Measurements from ENCODE around the gene RNPEP. TPM values are rescaled to one million over a fixed set of nuclear protein-coding genes. Genes with fewer than 3 reads are reported as not detected.
A peak's percentile ranks its signal among the peaks of the same experiment; 100 is the strongest.

Gene RNPEP
- total and polyA plus RNA-seq, 4 experiments from 2014 or later: 25.9 to 41.4 (median 29.7) TPM

DNA sequence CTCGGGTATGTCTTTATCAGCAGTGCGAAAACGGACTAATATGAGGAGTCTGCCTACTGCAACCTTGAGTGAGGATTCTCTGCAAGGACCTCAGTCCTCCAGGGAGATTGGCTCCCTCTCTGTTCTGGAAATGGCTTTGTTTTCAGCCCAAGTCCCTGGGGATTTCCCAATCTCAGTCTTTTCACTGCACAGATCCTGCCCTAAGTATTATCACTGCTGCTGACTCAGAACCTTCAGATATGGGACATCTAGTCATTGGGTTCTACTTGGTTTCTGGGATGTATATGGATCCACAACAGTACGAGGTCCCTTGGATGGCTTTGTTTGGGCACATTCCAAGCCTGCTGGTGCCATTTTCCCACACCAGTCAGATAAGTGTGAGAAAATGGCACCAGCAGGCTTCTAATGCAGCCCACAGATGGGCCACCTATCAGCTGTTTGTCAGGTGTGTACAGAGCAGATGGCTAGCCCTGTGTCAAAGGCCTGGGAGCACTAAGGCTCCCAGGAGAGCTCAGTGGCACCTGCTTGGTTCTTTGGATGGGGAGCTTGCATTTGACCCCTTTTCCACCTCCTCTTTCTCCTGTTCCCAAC lies 55.4 kb downstream of the RNPEP start:
- intact Hi-C loops (cut with micrococcal nuclease): no loop called here
- H3K36me3 Mint-ChIP-seq: no peaks in the 10 kb centered on the region

DNA sequence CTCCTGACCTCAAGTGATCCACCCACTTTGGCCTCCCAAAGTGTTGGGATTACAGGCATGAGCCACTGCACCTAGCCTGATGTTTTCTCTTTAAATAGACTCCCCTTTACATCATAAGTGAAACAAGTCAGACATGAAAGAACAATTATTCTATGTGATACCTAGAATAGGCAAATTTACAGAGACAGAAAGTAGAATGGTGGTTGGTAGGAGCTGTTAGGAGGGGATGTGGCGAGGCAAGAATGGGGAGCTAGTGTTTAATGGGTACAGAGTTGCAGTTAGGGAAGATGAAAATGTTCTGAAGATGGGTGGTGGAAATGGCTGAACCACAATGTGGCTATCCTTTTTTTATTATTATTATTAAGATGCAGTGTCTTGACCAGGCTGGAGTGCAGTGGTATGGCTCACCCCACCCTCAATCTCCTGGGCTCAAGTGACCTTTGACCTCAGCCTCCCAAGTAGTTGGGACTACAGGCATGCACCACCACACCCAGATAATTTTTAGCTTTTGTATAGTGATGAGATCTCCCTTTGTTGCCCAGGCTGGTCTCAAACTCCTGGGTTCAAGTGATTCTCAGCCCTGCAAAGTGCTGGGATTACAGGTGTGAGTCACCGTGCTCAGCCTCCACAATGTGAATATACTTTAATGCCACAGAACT lies 56.4 kb downstream of the RNPEP start:
- no peak overlapping the region for H3K4me3 ChIP-seq (ENCODE audit: low read length in 2 of 2)
- POLR2A ChIA-PET (ENCODE audit: partially characterized antibody): no interaction called here
- H3K4me1 Mint-ChIP-seq: no peaks in the 10 kb centered on the region
- H3K27ac Mint-ChIP-seq: no peak overlapping the region
- intact Hi-C loops (cut with micrococcal nuclease): no loop called here
- no peak overlapping the region for H3K27ac ChIP-seq (ENCODE audit: low read depth, low read length)
- H3K9me3 Mint-ChIP-seq: no peaks in the 10 kb centered on the region
- H3K36me3 ChIP-seq (ENCODE audit: insufficient read depth, low read length): no peaks in the 10 kb centered on the region
- DNase-seq: no peak
- no peaks in the 10 kb centered on the region for H3K4me1 ChIP-seq (ENCODE audit: insufficient read depth, low read length)
- no peak overlapping the region for H3K4me3 Mint-ChIP-seq
- no peaks in the 10 kb centered on the region for H3K9me3 ChIP-seq (ENCODE audit: control insufficient read depth in 1 of 2, low read length in 2 of 2)
- H3K27me3 ChIP-seq (ENCODE audit: insufficient read depth, low read length): no peaks in the 10 kb centered on the region
- H3K27me3 Mint-ChIP-seq: peaks cover 2 to 3% of the 10 kb centered on the region in 2 donors
- H3K36me3 Mint-ChIP-seq: no peaks in the 10 kb centered on the region
- CTCF ChIA-PET (ENCODE audit: partially characterized antibody): no interaction called here

More for the DNA sequence above, 55.4 kb downstream of the RNPEP start:
- CTCF ChIA-PET (ENCODE audit: partially characterized antibody): no interaction called here
- no peaks in the 10 kb centered on the region for H3K9me3 Mint-ChIP-seq
- peaks cover 0 to 2% of the 10 kb centered on the region in 2 donors for H3K27me3 Mint-ChIP-seq
- H3K4me3 Mint-ChIP-seq: no peak overlapping the region
- H3K9me3 ChIP-seq (ENCODE audit: control insufficient read depth in 1 of 2, low read length in 2 of 2): no peaks in the 10 kb centered on the region
- no peak for DNase-seq
- H3K27ac ChIP-seq (ENCODE audit: low read depth, low read length): no peak overlapping the region
- no peaks in the 10 kb centered on the region for H3K36me3 ChIP-seq (ENCODE audit: insufficient read depth, low read length)
- POLR2A ChIA-PET (ENCODE audit: partially characterized antibody): no interaction called here
- H3K27me3 ChIP-seq (ENCODE audit: insufficient read depth, low read length): no peaks in the 10 kb centered on the region
- no peaks in the 10 kb centered on the region for H3K4me1 Mint-ChIP-seq
- H3K4me3 ChIP-seq (ENCODE audit: low read length in 2 of 2): no peak overlapping the region
- no peaks in the 10 kb centered on the region for H3K4me1 ChIP-seq (ENCODE audit: insufficient read depth, low read length)
- no peak overlapping the region for H3K27ac Mint-ChIP-seq

DNA sequence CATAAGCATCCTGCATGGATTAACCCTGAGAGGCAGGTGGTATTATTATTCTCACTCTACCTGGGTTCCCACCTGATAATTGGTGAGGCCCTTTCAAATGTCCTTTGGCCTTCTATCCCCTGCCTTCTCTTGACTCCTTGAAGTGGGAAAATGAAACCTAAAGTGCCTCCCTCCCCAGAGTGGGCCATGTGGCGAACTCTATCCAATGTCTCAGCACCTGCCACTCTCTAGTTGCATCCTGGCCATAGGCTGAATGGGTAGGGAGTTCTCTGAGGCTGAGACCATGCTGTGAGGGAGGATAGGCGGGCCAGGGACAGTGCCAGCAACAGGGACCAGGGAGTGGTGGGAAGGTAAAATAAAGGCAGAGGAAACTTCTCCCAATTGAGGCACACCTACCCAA lies 63.3 kb downstream of the RNPEP start:
- no peak for DNase-seq
- no peaks in the 10 kb centered on the region for H3K4me1 ChIP-seq (ENCODE audit: insufficient read depth, low read length)
- H3K27ac ChIP-seq (ENCODE audit: low read depth, low read length): no peak overlapping the region
- intact Hi-C loops (cut with micrococcal nuclease): no loop called here
- ChIA-PET CTCF (ENCODE audit: partially characterized antibody) (no interaction called here), POLR2A (ENCODE audit: partially characterized antibody) (no interaction called here)
- H3K9me3 ChIP-seq (ENCODE audit: control insufficient read depth in 1 of 2, low read length in 2 of 2): no peaks in the 10 kb centered on the region
- peak overlapping the region in 1 of 8 donors; percentile 41 for H3K4me3 Mint-ChIP-seq
- no peak overlapping the region for H3K27ac Mint-ChIP-seq
- H3K36me3 ChIP-seq (ENCODE audit: insufficient read depth, low read length): no peaks in the 10 kb centered on the region
- H3K36me3 Mint-ChIP-seq: no peaks in the 10 kb centered on the region
- no peaks in the 10 kb centered on the region for H3K9me3 Mint-ChIP-seq
- peaks cover 3% of the 10 kb centered on the region for H3K27me3 ChIP-seq (ENCODE audit: insufficient read depth, low read length)
- H3K4me3 ChIP-seq (ENCODE audit: low read length in 2 of 2): no peak overlapping the region
- H3K4me1 Mint-ChIP-seq: peaks cover 0 to 5% (median 0%) of the 10 kb centered on the region in 4 donors
- peaks cover 7 to 13% of the 10 kb centered on the region in 2 donors for H3K27me3 Mint-ChIP-seq

DNA sequence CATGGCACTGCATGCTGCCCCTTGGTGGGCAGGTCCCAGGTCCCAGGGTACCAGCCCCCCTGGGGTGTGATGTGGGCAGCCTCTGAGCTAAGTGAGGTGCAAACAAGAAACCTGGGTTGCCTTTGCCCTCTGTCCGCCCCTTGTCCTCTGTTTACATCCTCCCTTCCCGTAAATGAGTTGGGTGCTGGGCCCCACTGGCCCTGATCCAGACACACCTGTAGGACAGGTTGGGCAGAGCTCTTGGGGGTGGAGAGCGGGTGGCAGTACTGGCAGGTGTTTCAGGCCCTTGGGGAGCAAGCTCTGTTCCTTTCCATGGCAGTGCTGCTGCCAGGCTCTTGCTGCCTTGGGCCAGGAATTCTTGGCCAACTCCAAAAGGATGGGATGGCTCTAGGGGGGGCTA lies 63.8 kb downstream of the RNPEP start:
- DNase-seq: no peak
- Histone ChIP-seq H3K36me3 (ENCODE audit: insufficient read depth, low read length) (no peaks in the 10 kb centered on the region), H3K4me1 (ENCODE audit: insufficient read depth, low read length) (no peaks in the 10 kb centered on the region), H3K27ac (ENCODE audit: low read depth, low read length) (no peak overlapping the region), H3K4me3 (ENCODE audit: low read length in 2 of 2) (no peak overlapping the region), H3K9me3 (ENCODE audit: control insufficient read depth in 1 of 2, low read length in 2 of 2) (no peaks in the 10 kb centered on the region), H3K27me3 (ENCODE audit: insufficient read depth, low read length) (peaks cover 3% of the 10 kb centered on the region)
- intact Hi-C loops (cut with micrococcal nuclease): no loop called here
- Mint-ChIP-seq H3K4me1 (peaks cover 0 to 5% (median 0%) of the 10 kb centered on the region in 4 donors), H3K36me3 (no peaks in the 10 kb centered on the region), H3K9me3 (no peaks in the 10 kb centered on the region), H3K4me3 (no peak overlapping the region), H3K27ac (no peak overlapping the region), H3K27me3 (peaks cover 7 to 13% of the 10 kb centered on the region in 2 donors)
- ChIA-PET CTCF (ENCODE audit: partially characterized antibody) (no interaction called here), POLR2A (ENCODE audit: partially characterized antibody) (no interaction called here)

DNA sequence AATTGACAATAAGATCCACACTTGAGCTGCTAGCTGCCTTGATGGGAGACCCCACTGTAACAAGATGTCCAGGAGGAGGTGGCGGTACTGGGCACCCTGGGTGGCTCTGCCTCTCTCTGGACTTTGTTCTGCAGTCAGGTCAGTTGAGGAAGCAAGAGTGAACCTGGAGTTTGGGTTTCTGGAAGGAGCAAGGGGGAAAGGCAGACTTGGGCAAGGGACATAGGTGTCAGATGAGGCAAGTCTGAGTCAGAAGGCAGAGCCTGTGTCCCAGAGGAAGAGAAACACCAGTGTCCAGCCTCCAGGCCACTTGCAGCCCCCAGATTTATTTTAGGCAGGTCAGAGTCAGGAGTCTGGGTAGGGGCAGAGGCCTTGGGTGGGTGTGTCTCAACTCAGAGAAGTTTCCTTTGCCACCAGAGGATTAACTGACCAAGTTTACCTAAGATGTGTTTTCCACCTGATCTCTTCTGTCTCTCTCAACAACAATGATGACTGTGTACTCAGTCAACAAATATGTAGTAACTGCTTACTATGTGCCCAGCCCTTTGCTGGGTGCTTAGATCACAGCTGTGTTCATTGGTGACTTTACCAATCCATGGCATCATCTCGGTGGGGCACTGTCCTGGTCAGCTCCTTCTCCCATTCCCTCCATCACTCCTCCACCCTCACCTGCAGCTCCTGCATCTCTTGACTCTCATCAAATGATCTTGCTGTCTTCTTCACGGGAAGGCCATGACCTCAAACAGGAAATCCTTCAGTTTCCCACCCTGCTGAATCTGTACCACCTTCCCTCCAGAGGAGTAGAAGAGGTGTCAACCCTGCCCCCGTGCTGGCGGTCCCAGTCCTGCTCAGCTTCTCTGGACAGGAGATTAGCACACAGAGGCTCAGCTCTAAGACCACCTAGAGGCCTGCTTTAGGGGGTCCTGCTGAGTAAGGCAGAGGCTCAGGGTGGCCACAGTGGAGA lies 64.6 kb downstream of the RNPEP start:
- POLR2A ChIA-PET (ENCODE audit: partially characterized antibody): no interaction called here
- Histone ChIP-seq H3K27me3 (ENCODE audit: insufficient read depth, low read length) (peaks cover 3% of the 10 kb centered on the region), H3K9me3 (ENCODE audit: control insufficient read depth in 1 of 2, low read length in 2 of 2) (no peaks in the 10 kb centered on the region), H3K4me3 (ENCODE audit: low read length in 2 of 2) (no peak overlapping the region), H3K4me1 (ENCODE audit: insufficient read depth, low read length) (no peaks in the 10 kb centered on the region), H3K27ac (ENCODE audit: low read depth, low read length) (no peak overlapping the region), H3K36me3 (ENCODE audit: insufficient read depth, low read length) (no peaks in the 10 kb centered on the region)
- Mint-ChIP-seq H3K4me3 (peak overlapping the region in 1 of 8 donors; percentile 56), H3K27me3 (peaks cover 7 to 13% of the 10 kb centered on the region in 2 donors), H3K27ac (no peak overlapping the region), H3K36me3 (no peaks in the 10 kb centered on the region), H3K9me3 (no peaks in the 10 kb centered on the region), H3K4me1 (peaks cover 0 to 5% (median 0%) of the 10 kb centered on the region in 4 donors)
- CTCF ChIA-PET (ENCODE audit: partially characterized antibody): no interaction called here
- DNase-seq: no peak
- intact Hi-C loops (cut with micrococcal nuclease): no loop called here

DNA sequence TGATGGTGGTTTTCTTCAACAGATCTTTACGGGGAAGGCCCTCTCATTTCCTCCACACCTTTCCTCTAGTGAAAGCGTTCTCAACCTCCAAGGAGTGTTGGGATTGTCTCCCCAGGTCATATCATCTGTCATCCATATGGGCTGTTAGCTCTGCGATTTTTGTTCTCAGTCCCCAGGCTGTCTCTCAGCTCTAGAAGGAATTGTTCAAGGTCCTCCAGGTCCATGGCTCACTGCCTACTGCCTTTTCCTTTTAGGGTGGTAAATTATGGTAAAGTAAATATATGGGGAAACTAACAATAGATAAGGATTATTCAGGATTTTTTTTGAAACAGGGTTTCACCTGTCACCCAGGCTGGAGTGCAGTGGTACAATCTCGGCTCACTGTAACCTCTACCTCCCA lies 65.5 kb downstream of the RNPEP start:
- no peak overlapping the region for H3K27ac Mint-ChIP-seq
- Histone ChIP-seq H3K36me3 (ENCODE audit: insufficient read depth, low read length) (no peaks in the 10 kb centered on the region), H3K27ac (ENCODE audit: low read depth, low read length) (no peak overlapping the region), H3K27me3 (ENCODE audit: insufficient read depth, low read length) (peaks cover 3% of the 10 kb centered on the region), H3K4me1 (ENCODE audit: insufficient read depth, low read length) (no peaks in the 10 kb centered on the region), H3K4me3 (ENCODE audit: low read length in 2 of 2) (no peak overlapping the region), H3K9me3 (ENCODE audit: control insufficient read depth in 1 of 2, low read length in 2 of 2) (no peaks in the 10 kb centered on the region)
- no peak for DNase-seq
- CTCF ChIA-PET (ENCODE audit: partially characterized antibody): no interaction called here
- intact Hi-C loops (cut with micrococcal nuclease): no loop called here
- peaks cover 7 to 13% of the 10 kb centered on the region in 2 donors for H3K27me3 Mint-ChIP-seq
- H3K4me3 Mint-ChIP-seq: no peak overlapping the region
- no peaks in the 10 kb centered on the region for H3K9me3 Mint-ChIP-seq
- POLR2A ChIA-PET (ENCODE audit: partially characterized antibody): no interaction called here
- no peaks in the 10 kb centered on the region for H3K36me3 Mint-ChIP-seq
- peaks cover 0 to 5% (median 0%) of the 10 kb centered on the region in 4 donors for H3K4me1 Mint-ChIP-seq

DNA sequence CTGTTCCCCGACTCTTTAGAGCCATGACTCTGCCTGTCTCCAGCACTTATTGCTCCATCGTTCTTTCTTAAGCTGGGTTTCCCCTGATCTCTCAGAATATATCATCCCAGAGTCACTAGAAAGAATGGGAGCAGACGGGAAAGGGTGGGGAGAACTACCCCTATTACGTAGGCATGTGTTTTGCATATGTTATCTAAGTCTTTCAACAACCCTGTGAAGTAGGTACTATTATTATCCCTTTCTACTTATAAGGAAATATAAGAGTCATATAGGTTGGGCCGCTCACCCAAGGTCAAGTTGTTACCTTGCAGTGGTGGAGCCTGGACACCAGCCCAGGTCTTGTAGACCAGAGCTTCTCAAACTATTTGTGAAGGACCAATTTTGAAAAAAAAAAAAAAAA lies 66.7 kb downstream of the RNPEP start:
- DNase-seq: no peak
- Mint-ChIP-seq H3K27ac (no peak overlapping the region), H3K9me3 (no peaks in the 10 kb centered on the region), H3K27me3 (peaks cover 5 to 11% of the 10 kb centered on the region in 2 donors), H3K4me3 (no peak overlapping the region), H3K36me3 (no peaks in the 10 kb centered on the region), H3K4me1 (peaks cover 0 to 5% (median 0%) of the 10 kb centered on the region in 4 donors)
- Histone ChIP-seq H3K4me3 (ENCODE audit: low read length in 2 of 2) (no peak overlapping the region), H3K27me3 (ENCODE audit: insufficient read depth, low read length) (peaks cover 3% of the 10 kb centered on the region), H3K9me3 (ENCODE audit: control insufficient read depth in 1 of 2, low read length in 2 of 2) (no peaks in the 10 kb centered on the region), H3K27ac (ENCODE audit: low read depth, low read length) (no peak overlapping the region), H3K36me3 (ENCODE audit: insufficient read depth, low read length) (no peaks in the 10 kb centered on the region), H3K4me1 (ENCODE audit: insufficient read depth, low read length) (no peaks in the 10 kb centered on the region)
- intact Hi-C loops (cut with micrococcal nuclease): no loop called here
- POLR2A ChIA-PET (ENCODE audit: partially characterized antibody): no interaction called here
- CTCF ChIA-PET (ENCODE audit: partially characterized antibody): interaction anchor here (0.5 to 1.2 kb wide), 2 partner anchors 49 to 828 kb away, joined by 3 read pairs; no protein-coding TSS in a partner anchor

All from CD4-positive, alpha-beta memory T cell (primary cell).